Gastroesophageal sphincter (tissue), 4 donors: ENCODE data around the gene NEO1. TPM values are rescaled to one million over a fixed set of nuclear protein-coding genes. Genes with fewer than 3 reads are reported as not detected.

Experiments
- ATAC-seq: fragments of 150-250 bp; one replicate; pipeline ENCODE4 v1.9.1; 2016; ENCODE audit warnings: mild to moderate bottlenecking, moderate library complexity
- H3K27ac ChIP-seq, 4 donors: fragments of 200-600 bp; sonication (generic) in 3 of 4; 1 replicate in 3 of 4; 2 replicates in 1 of 4; pipeline ENCODE4 v1.5.1; 2016 to 2019
- H3K27me3 ChIP-seq: fragments of 200-600 bp; sonication (generic); one replicate; pipeline ENCODE4 v1.5.1; 2019
- H3K36me3 ChIP-seq, 2 donors: fragments of 200-600 bp; sonication (generic); one replicate each; pipeline ENCODE4 v1.5.1; 2019; ENCODE audit warnings: control low read depth in 1 of 2
- H3K4me1 ChIP-seq, 3 donors: fragments of 200-600 bp; sonication (generic); 1 replicate in 2 of 3; 2 replicates in 1 of 3; pipeline ENCODE4 v1.5.1; 2016 to 2019; ENCODE audit warnings: control low read depth in 2 of 3
- H3K4me3 ChIP-seq, 2 donors: fragments of 200-600 bp; sonication (generic); one replicate each; pipeline ENCODE4 v1.5.1; 2019; ENCODE audit warnings: mild to moderate bottlenecking in 1 of 2, moderate library complexity in 1 of 2
- H3K9me3 ChIP-seq, 3 donors: fragments of 200-600 bp; sonication (generic); one replicate each; pipeline ENCODE4 v1.5.1; 2017 to 2019; ENCODE audit warnings: control low read depth in 2 of 3
- EP300 ChIP-seq: sonication (generic); formaldehyde crosslinking; IDR thresholded peaks from one replicate; pipeline ENCODE4 v1.6.1; 2017; ENCODE audit warnings: antibody characterized with exemption, mild to moderate bottlenecking
- POLR2A ChIP-seq, 2 donors: fragments of 450-650 bp; IDR thresholded peaks; one replicate each; pipeline ENCODE4 v1.6.1; 2017; ENCODE audit warnings: antibody characterized with exemption in 2 of 2, mild to moderate bottlenecking in 2 of 2, moderate library complexity in 1 of 2
- POLR2AphosphoS5 ChIP-seq: sonication (generic); formaldehyde crosslinking; IDR thresholded peaks from one replicate; pipeline ENCODE4 v1.6.1; 2017; ENCODE audit warnings: antibody characterized with exemption
- WGBS, 2 donors: methylation state at CpG; one replicate each; pipeline ENCODE4 v1.1.5; 2018; ENCODE audit warnings: low coverage in 1 of 2; 5-methylcytosine and 5-hydroxymethylcytosine counted together
- total RNA-seq, 4 donors: library from RNA; depleted of rRNA; stranded (reverse); fragments of >200 nt; gene quantifications; one replicate each; pipeline ENCODE4 v1.1.0, GENCODE V29; 2016
- TF ChIP-seq, protein P1 (sequence below), 4 experiments: fragments of 200-600 bp in 2 of 4; fragments of 450-650 bp in 2 of 4; sonication (generic) in 1 of 4; IDR thresholded peaks; one replicate each; pipeline ENCODE4 v1.5.1; 2017 to 2019; ENCODE audit warnings: antibody characterized with exemption in 4 of 4, mild to moderate bottlenecking in 2 of 4, moderate library complexity in 2 of 4

NEO1 gene
- total RNA-seq, 4 donors from 2014 or later = 28.3 to 61.7 (median 36.1) TPM

DNA sequence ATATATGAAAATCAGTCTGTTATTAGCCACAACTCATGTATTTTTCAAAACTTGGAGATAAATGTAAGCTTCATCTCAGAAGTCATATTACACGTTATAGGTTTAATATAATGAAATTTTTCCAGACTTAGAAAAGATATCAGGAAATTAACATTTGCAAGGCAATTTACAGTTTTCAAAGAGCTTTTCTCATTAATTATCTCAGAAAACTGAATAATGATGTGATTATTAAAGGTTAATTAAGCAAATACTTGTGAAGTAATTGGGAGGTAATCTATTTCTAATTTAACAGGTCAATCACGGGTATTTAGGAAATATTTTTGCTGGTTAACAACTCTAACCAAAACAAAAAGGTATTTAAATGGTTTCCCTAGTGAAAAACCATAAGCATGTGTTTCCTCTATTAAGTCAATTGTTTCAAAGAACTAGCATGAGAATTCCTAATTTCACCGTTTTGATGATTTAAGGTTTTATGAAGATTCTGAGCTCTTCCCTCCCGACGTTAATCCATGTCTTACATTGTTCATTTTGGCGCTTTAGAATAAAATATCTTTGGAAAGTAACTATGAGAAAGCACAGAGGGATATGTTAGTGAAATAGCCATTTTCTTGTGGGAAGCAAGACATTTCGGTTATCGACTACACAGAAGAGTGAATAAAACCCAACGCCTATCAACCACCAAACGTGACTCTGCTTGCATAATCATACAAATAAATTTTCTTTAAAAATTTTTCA lies 1.5 kb upstream of the NEO1 start:
- peaks cover 0 to 37% (median 2%) of the 10 kb centered on the region in 3 donors for H3K4me1 ChIP-seq
- no peak for ATAC-seq
- no peaks in the 10 kb centered on the region for H3K9me3 ChIP-seq
- WGBS, 2 donors = 26 to 34% methylated on average over 10 of the region's 10 CpGs
- peak overlapping the region; percentile 53 to 86 for H3K4me3 ChIP-seq
- H3K27ac ChIP-seq = peak overlapping the region; percentile 65 to 96 (median 94)
- no peaks in the 10 kb centered on the region for H3K36me3 ChIP-seq
- no peaks in the 10 kb centered on the region for H3K27me3 ChIP-seq
- TF ChIP-seq EP300 (no peak), POLR2AphosphoS5 (no peak), POLR2A (IDR thresholded peaks at IDR 0.05) (no peak)
- TF ChIP-seq, protein P1, sequence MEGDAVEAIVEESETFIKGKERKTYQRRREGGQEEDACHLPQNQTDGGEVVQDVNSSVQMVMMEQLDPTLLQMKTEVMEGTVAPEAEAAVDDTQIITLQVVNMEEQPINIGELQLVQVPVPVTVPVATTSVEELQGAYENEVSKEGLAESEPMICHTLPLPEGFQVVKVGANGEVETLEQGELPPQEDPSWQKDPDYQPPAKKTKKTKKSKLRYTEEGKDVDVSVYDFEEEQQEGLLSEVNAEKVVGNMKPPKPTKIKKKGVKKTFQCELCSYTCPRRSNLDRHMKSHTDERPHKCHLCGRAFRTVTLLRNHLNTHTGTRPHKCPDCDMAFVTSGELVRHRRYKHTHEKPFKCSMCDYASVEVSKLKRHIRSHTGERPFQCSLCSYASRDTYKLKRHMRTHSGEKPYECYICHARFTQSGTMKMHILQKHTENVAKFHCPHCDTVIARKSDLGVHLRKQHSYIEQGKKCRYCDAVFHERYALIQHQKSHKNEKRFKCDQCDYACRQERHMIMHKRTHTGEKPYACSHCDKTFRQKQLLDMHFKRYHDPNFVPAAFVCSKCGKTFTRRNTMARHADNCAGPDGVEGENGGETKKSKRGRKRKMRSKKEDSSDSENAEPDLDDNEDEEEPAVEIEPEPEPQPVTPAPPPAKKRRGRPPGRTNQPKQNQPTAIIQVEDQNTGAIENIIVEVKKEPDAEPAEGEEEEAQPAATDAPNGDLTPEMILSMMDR (IDR thresholded peaks at IDR 0.05) = no peak

DNA sequence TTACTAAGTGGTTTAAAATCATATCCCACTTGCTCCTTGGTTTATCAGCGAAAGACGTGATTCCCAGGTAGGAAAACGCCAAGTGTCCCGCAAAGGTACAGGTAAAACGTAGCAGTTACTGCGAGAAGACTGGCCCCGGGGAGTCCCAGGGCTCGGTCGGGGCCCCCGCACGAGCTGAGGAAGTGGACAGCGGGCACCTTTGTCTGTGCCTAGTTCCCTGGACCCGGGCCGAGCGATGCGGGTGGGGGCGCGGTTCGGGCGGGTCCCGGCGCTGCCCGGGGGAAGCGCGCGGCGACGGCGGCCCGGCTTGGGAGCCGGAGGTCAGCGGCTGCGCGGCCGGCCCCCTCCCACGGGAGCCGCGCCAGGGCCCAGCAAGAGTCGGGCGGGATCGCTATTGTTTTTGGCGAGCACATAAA lies 864 bp upstream of the NEO1 start:
- H3K27me3 ChIP-seq = no peaks in the 10 kb centered on the region
- H3K27ac ChIP-seq = peak overlapping the region; percentile 65 to 96 (median 94)
- H3K36me3 ChIP-seq = no peaks in the 10 kb centered on the region
- peaks cover 0 to 37% (median 2%) of the 10 kb centered on the region in 3 donors for H3K4me1 ChIP-seq
- ATAC-seq = peak; percentile 47
- 10% methylated on average over 2 of the region's 42 CpGs; no CpG with 5 or more reads in 1 of the 2 donors for WGBS, 2 donors
- H3K4me3 ChIP-seq = peak overlapping the region; percentile 53 to 86
- TF ChIP-seq, protein P1 (IDR thresholded peaks at IDR 0.05) = no peak
- no peak for TF ChIP-seq EP300
- TF ChIP-seq POLR2AphosphoS5 = no peak
- TF ChIP-seq POLR2A (IDR thresholded peaks at IDR 0.05) = no peak
- H3K9me3 ChIP-seq = no peaks in the 10 kb centered on the region

DNA sequence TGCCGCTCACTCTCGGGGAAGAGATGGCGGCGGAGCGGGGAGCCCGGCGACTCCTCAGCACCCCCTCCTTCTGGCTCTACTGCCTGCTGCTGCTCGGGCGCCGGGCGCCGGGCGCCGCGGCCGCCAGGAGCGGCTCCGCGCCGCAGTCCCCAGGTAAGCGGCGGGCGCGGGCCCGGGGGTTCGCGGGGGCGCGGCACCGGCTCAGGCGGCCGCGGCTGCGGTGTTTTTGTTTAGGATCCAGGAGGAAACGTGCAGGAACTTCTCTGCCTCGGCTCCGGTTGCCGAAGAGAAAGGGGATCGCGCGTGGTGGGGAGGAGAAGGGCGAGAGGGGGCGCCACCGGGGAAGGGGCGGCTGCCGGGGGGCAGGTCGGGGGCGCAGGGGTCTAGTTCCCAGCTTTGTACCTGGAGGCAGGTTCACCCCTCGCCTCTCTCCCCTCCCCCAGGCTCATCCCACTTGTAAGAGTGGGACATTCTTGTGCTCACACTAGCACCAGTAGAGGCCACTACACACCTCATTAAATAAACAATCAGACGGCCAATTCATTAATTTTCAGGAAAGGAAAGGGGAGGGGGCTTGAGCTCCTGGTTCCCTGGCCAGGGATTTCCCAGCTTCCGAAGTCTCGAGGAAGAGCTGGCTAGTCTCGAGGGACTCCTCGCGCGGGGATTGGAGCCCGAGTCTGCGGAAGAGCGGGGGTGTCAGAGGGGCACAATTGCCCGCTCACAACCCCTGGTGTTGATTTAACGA lies 562 bp downstream of the NEO1 start:
- Histone ChIP-seq H3K4me1 (peaks cover 0 to 38% (median 2%) of the 10 kb centered on the region in 3 donors), H3K27me3 (no peaks in the 10 kb centered on the region), H3K4me3 (peak overlapping the region; percentile 53 to 86), H3K36me3 (no peaks in the 10 kb centered on the region), H3K9me3 (no peaks in the 10 kb centered on the region), H3K27ac (peak overlapping the region; percentile 77 to 96 (median 94))
- ATAC-seq = peak; percentile 20
- no peak for TF ChIP-seq POLR2AphosphoS5
- peak in 1 of 2 donors; percentile 31 for TF ChIP-seq POLR2A (IDR thresholded peaks at IDR 0.05)
- TF ChIP-seq, protein P1 (IDR thresholded peaks at IDR 0.05) = peak in 3 of 4 experiments; percentile 3 to 54 (median 22)
- 0 to 2% methylated on average over 11 of the region's 61 CpGs for WGBS, 2 donors

DNA sequence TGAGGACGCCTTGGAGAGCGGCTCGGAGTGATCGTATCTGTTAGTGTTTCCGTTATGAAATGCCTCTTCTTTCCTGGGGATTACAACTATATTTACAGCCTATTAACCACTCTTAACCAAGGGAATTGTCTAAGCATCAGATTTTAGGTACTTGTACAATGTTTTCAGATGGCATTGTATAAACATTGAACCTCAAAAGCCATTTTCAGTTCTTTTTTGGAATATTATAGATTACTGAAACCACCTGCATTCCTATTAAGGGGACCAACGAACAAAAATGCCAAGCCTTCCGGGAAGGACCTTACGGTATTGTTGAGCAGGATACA lies 1.1 kb downstream of the NEO1 start:
- Histone ChIP-seq H3K4me3 (peak overlapping the region; percentile 53 to 86), H3K27ac (peak overlapping the region; percentile 77 to 96 (median 94)), H3K36me3 (no peaks in the 10 kb centered on the region), H3K27me3 (no peaks in the 10 kb centered on the region), H3K9me3 (no peaks in the 10 kb centered on the region), H3K4me1 (peaks cover 0 to 44% (median 2%) of the 10 kb centered on the region in 3 donors)
- TF ChIP-seq, protein P1 (IDR thresholded peaks at IDR 0.05) = no peak
- TF ChIP-seq POLR2A (IDR thresholded peaks at IDR 0.05) (no peak), POLR2AphosphoS5 (no peak), EP300 (no peak)
- WGBS, 2 donors = 2 to 5% methylated on average over 6 to 8 of the region's 8 CpGs
- ATAC-seq = no peak
